Activated T-cell treated with anti-CD3 and anti-CD28 coated beads, Interleukin-2, amount 50 U/mL, for 1 hour (primary cell): Measurements from ENCODE around the gene PDE4A.
A peak's percentile ranks its signal among the peaks of the same experiment; 100 is the strongest.

ENCODE experiments used
- DNase-seq: peaks from one replicate; pipeline ENCODE4 v3.0.0-alpha.2; 2020

Gene PDE4A

DNA sequence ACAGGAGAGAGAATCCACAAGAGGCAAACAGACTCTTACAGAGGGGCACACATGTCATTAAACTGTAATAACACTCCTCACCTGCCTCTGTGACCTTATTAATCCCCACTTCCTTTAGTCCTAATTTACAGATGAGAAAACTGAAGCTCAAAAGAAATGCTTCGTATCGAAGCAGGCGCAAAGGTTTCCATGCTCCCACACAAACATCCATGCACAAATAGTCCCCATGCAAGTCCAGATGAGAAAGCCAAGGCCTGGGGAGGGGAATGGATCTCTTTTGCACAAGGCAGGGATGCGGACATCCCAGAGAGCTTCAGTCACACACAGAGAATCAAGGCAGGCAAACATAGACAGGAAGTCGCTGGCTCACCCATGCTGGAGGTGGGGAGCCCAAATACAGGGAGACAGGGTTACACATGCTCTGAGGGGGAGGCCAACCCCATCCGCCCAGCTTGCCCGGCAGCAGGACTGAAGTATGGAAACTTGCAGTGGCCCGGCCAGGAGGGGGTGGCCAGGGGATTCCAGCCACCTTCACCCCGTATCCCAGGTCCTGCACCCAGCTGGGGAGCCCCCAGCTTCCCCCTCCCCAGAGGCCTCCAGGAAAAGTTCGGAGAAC lies 96.4 kb downstream of the PDE4A start:
- DNase-seq: no peak

DNA sequence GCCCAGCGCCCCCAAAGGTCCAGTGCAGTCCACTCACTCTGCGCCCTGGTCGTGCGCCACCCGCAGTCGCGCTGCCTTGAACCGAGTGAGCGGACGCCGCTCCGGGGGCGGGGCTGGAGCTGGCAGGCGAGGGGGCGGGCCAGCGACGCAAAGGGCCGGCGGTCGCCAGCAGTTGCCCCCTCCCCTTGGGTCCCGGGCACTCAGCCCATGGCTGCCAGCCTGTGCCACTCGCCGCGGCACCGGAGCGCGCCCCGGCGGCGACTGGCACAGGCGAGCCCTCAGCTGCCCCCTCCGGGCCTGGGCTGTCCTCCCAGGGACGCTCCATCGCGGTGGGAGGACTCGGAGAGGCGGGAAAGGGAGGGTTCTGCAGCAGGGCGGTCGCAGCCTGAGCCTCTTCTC lies 97.0 kb downstream of the PDE4A start, which contains the start of gene S1PR5:
Gene S1PR5 (minus strand): TSS at position 87 of the 399 bp plus-strand sequence. CDS start 2,436 bp downstream, outside the sequence.
- peak; percentile 29 for DNase-seq

DNA sequence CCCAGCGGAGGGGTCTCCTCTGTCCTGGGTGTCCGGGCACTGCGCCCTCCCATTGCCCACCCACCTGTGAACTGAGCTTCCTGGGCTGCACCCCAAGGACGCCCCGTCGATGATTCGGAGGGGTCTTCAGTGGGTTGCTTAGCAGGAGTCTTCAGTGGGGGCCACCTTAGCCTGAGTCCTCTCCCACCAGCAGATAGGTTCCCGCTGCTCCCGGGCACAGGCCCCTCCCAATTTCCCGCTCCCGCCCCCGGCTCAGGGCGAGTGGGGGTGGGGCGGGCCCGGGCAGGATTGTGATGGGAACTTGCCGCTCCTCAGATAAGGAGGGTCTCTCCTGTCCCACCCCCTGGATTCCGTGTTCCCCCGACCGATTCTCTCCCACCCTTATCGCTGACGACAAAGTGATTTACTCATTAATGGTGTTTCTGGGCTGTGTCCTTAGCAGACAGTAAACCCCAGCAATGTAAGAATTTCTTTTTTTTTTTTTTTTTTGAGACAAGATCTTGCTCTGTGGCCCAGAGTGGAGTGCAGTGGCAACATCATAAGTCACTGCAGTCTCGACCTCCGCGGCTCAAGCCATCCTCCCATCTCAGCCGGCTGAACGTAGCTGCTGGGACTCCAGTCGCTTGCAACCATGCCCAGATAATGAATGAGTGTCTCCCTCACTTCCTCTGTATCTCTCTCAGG lies 97.6 kb downstream of the PDE4A start:
- peak; percentile 35 for DNase-seq

DNA sequence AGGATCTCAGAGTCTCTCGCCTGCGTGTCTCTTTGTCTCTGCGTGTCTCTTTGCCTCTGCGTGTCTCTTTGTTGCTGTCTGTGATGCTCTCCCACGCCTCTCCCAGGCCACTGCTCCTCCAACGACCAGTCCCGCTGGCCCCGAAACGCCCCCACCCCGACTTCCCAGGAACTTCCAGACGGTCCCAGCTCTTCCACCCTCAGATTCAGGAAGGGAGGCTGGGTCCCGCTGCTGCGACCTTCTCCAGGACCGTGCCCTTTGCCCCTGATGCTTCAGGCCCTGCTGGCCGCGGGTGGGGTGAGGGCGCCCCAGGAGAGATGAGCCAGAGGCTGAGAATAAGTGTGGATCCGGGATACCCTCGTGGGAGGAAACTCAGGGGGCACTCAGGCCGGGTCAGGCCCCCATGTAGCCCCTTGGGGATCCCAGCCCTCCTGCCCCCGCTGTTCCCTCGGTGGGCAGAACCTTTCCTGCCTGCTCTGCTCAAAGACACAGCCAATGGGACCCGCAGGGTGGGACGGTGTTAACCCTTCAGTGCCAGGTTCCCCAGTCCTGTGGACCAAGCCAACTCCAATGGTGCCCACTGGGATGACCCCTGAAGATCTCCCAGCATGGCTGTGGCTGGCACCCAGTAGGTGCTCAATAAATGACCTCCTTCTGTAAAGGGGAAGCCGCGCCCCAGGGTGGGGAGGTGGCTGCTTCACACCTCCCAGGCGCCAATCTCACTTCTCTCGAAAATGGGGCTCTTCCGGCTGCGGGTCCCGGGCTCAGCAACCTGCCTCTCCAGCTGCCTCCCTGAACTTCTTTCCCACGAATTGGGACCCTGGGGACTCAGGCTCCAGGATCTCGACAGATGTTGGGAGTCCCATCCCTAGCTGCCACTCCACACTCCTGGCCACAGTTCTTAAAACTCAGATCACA lies 98.4 kb downstream of the PDE4A start:
- DNase-seq: no peak
